ENCODE measurements around the gene IL36G. TPM values are rescaled to one million over a fixed set of nuclear protein-coding genes. Genes with fewer than 3 reads are reported as not detected.
"Not testable (repeated sequence)": the region's sequence is repeated elsewhere in the genome, so short reads cannot be mapped to it uniquely, and the experiment has no call there.

IL36G gene
- total and polyA plus RNA-seq, 9 of the 15 experiments (the other 6 are each of a cell fraction or from before 2014, with no cell fraction given) = not detected

DNA sequence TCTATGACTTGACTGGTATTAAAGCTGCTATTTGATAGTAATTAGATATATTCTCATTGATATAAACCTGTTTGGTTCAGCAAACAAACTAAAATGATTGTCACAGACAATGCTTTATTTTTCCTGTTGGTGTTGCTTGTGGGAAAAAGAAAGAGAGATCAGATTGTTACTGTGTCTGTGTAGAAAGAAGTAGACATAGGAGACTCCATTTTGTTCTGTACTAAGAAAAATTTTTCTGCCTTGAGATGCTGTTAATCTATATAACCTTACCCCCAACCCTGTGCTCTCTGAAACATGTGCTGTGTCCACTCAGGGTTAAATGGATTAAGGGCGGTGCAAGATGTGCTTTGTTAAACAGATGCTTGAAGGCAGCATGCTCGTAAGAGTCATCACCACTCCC is 43.7 kb upstream of the IL36G start (continued):
- TF ChIP-seq, protein P1, sequence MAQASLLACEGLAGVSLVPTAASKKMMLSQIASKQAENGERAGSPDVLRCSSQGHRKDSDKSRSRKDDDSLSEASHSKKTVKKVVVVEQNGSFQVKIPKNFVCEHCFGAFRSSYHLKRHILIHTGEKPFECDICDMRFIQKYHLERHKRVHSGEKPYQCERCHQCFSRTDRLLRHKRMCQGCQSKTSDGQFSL (CRISPR knock-in tag; IDR thresholded peaks at IDR 0.05) = not testable (repeated sequence)
- TF ChIP-seq, protein P1 (tag; IDR thresholded peaks at IDR 0.05) = peak in 1 of 2 experiments; percentile 43; a peak in 1 of 4 replicates
- TF ChIP-seq MECOM (CRISPR knock-in tag; IDR thresholded peaks at IDR 0.05) (peak; percentile 64; the same call in 1 of the 2 replicates), ZNF668 (CRISPR knock-in tag; IDR thresholded peaks at IDR 0.05) (0 out of 2 replicates have a peak, but pooled peaks have one; percentile 62), ZNF589 (CRISPR knock-in tag; IDR thresholded peaks at IDR 0.05; ENCODE audit: low read depth) (0 out of 2 replicates have a peak, but pooled peaks have one; percentile 48), PTRF (tag; IDR thresholded peaks at IDR 0.05) (peak; percentile 78; the same call in 1 of the 2 replicates), MNT (conservative IDR thresholded peaks at IDR 0.05) (0 out of 4 replicates have a peak, but pooled peaks of 1 of the 2 experiments have one; percentile 8), PTTG1 (tag; IDR thresholded peaks at IDR 0.05; ENCODE audit: low read depth) (0 out of 2 replicates have a peak, but pooled peaks have one; percentile 50), DDX20 (tag; IDR thresholded peaks at IDR 0.05; ENCODE audit: low read depth) (peak; percentile 80), ILK (tag; IDR thresholded peaks at IDR 0.05; ENCODE audit: borderline replicate concordance, low read depth) (peak; percentile 54; the same call in 1 of the 2 replicates), GTF2A2 (tag; IDR thresholded peaks at IDR 0.05) (0 out of 2 replicates have a peak, but pooled peaks have one; percentile 54)
- TF ChIP-seq, protein P2, sequence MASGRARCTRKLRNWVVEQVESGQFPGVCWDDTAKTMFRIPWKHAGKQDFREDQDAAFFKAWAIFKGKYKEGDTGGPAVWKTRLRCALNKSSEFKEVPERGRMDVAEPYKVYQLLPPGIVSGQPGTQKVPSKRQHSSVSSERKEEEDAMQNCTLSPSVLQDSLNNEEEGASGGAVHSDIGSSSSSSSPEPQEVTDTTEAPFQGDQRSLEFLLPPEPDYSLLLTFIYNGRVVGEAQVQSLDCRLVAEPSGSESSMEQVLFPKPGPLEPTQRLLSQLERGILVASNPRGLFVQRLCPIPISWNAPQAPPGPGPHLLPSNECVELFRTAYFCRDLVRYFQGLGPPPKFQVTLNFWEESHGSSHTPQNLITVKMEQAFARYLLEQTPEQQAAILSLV (tag; IDR thresholded peaks at IDR 0.05) = peak; percentile 58; the same call in 1 of the 2 replicates

All from K562 (cell line).